Hematopoietic multipotent progenitor cell treated with erythropoietin and hydrocortisone succinate and interleukin-3 and kit ligand, for 4 days (in vitro differentiated cells): Measurements from ENCODE around the gene STK40.

Experiments used
- DNase-seq: peaks from one replicate; pipeline ENCODE4 v3.0.0-alpha.2; 2015

STK40 gene

GRCh38 chr1:36385410-36386264 is at the start of gene STK40:
Gene STK40, minus strand, starts transcription at chr1:36385924. Its CDS starts 24,592 bp downstream, at chr1:36361332.
- peak; percentile 100 for DNase-seq

DNA sequence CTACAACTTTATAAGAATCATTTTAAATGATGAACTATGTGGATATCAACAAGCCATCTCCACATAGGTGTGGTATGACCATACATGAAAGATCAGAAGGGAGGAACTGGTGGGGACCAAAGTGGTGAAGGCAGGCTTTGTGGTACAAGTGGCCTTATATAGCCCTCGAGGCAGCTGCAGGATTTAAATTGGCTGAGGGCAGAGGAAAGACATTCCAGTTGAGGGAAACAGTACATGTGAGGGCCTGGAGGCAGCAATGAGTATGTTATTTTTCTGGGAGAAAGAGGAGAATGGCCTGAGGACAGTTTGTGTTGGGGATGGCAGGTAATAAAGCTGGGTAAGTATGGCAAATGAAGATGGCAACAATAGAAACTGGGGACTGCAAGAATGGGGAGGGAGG is 47.4 kb upstream of the STK40 start:
- no peak for DNase-seq

- DNase-seq: no peak
These were observed 46.9 kb upstream of the STK40 start for GRCh38 chr1:36432616-36433015.

- DNase-seq: no peak
These were observed 40.1 kb upstream of the STK40 start for GRCh38 chr1:36425791-36426190.

- DNase-seq: no peak
These were observed 35.9 kb upstream of the STK40 start for GRCh38 chr1:36421649-36422048.

DNA sequence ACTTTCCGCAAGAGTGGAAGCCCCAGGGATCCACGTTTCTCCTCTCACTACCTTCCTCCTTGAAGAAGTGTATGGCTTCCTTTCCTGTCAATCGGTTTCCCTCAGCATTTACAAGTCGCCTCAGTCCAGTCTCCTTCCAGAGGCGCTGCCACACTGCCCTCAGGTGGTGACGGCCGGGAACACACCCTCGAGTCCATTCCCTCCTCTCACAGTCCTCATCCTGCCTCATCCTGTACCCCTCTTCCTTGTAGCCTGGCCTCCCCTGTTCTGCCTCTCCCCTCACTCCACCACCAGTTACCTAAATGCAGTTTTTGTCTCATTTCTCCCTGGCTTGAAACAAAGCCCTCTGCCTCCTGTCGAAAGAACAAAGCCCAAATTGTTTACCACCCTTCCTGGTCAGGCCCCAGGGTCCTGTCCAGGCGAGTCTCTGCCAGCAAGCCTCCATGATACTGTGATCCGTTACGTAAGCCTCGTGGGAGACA is 35.2 kb upstream of the STK40 start:
- peak; percentile 94 for DNase-seq

DNA sequence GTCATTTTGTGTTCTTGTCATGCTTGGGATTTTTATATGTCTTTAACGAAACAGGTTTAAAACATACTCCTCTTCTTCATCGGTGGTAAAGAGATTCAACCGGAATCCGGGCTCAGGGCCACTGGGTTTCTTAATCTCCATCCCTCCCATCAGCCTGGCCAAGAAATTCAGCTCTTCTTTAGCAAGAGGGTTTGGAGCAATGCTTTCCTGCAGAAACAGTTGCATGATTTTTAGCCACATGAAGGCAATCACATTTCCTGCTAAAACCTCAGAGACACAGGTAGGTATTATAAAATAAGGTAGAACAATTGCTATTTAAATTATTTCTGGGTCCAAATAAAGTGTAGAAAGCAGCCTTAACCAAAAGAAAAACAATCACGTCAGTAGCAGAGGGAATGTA is 34.7 kb upstream of the STK40 start:
- DNase-seq: no peak

DNA sequence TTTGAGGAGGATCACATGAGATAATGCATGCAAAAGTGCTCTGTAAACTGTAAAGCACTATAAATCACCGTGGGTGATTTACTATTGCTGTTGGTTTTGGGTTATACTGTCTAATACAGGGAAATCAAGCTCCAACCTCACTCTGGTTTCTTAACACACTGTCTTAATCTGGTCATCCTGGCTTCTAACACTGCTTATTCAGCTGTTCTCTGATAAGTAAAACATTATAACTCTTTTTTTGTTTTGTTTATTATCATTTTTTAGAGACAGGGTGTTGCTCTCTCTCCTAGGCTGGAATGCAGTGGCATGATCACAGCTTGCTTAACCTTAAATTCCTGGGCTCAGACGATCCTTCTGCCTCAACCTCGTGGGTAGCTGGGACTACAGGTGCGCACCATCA is 33.8 kb upstream of the STK40 start:
- no peak for DNase-seq

DNA sequence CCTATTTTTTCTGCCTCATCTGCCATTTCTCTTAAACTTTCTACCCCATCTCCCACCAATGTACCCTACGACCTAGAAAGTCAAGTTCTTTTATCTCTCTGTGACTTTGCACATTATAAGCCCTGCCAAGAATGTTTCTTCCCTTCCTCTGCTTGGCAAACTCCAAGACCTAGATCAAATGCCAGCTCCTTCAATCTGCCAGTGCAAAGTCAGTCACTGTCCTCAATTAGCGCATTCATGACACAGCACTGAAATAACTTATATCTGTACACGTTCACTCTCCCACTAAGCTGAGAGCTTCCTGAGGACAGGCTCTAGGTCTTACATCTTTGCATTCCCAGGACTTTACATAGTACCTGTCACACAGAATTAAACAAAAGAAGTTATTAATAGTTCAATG is 33.4 kb upstream of the STK40 start:
- no peak for DNase-seq

DNA sequence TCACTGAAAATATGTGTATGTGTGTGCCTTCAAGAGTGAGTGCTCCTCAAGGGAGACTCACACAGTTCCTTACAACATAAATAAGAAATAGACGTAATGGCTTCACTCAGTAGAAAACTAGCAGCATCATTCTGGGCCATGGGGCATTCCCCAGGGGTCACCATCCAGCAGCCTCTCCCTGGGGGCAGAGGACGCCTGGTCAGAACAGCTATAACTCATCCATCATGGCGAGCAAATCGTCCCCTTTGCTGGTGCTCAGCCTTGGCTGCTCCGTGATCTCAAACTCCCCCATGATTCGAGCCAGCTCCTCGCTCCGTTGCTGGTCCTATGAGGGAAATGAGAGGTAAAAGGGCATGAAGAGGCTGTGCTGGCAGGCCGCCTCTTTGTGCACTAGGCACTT is 32.2 kb upstream of the STK40 start:
- DNase-seq: no peak

GRCh38 chr1:36415661-36416326 is 30.1 kb upstream of the STK40 start:
- no peak for DNase-seq

- DNase-seq: no peak
These were observed 28.7 kb upstream of the STK40 start for GRCh38 chr1:36414384-36414783.

GRCh38 chr1:36411674-36412648 is 26.2 kb upstream of the STK40 start:
- peak; percentile 88 for DNase-seq

DNA sequence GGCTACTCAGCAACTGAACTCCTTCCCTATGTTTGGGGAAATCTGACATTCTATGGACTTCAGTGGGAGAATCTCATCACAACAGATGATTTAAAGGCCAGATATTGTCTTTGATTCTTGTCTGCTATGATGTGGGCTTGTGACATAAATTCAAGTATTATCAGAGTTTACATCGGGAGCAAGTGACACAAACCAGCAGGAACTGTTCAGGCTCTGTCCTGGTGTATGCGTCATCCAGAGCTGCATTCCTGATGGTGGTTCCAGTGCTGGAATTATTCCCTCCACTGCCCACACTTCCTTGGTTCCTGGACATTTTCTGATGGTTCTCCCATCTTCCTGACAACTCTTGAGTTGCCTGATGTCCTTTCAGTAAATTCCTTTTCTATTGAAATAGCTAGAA is 22.8 kb upstream of the STK40 start:
- DNase-seq: no peak

- no peak for DNase-seq
These were observed 20.7 kb upstream of the STK40 start for GRCh38 chr1:36406440-36406839.

GRCh38 chr1:36402504-36402890 is 16.8 kb upstream of the STK40 start:
- no peak for DNase-seq

GRCh38 chr1:36401602-36402503 is 16.1 kb upstream of the STK40 start:
- DNase-seq: no peak

DNA sequence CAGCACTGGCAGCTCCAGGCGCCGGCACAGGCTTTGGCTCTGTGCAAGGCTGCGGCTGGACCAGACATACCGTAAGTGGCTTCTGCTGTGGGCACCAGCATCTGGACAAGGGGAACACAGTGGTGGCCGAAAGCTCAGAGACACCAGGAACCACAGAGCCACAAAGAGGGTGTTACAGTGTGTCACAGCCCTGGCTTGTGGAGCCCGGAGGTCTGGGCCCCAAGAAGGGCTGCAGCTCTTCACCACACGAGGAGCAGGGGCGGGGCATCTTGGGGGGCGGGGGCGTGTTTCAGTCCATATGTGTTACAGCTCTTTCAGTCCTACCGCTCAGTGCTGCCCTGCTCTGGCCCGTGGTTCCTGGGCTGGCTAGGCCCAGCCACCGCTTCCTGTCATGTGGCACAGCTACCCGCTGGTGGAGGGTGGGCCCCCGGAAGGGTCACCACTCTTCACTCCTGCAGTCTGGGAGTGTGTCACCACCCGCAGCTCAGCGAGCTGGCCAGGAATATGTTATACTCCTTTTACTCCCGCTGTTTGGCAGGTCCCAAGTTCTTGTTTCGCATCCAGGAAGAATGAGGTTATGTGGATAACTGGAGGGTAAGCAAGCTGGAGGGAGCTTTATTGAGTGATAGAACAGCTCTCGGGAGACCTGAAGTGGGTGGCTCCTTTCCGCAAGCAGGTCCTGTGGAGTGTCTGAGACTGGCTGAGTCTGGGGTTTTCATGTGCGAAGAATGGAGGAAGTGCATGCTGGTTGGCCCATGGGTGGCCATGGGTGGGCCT is 15.3 kb upstream of the STK40 start:
- DNase-seq: peak; percentile 97

GRCh38 chr1:36400514-36400824 is 14.7 kb upstream of the STK40 start:
- no peak for DNase-seq

- DNase-seq: no peak
These were observed 12.8 kb upstream of the STK40 start for GRCh38 chr1:36398370-36398977.
